Natural killer cell (primary cell): ENCODE measurements around the gene NUTM2A. TPM values are rescaled to one million over a fixed set of nuclear protein-coding genes. Genes with fewer than 3 reads are reported as not detected.
A peak's percentile ranks its signal among the peaks of the same experiment; 100 is the strongest.
"Not testable (repeated sequence)": the region's sequence is repeated elsewhere in the genome, so short reads cannot be mapped to it uniquely, and the experiment has no call there.

Experiments
- ATAC-seq, 3 donors: fragments of 150-1000 bp in 2 of 3; fragments of 200-7000 bp in 1 of 3; cut with Tn5 transposase; 1 replicate in 1 of 3; 2 replicates in 2 of 3; pipeline ENCODE4 v1.10.0; 2021; ENCODE audit warnings: mild to moderate bottlenecking in 2 of 3, moderate library complexity in 2 of 3
- DNase-seq, 2 donors: peaks; one replicate each; pipeline versions ENCODE4 v3.0.0 to v3.0.0-alpha.2; 2013 to 2021; ENCODE audit warnings: mixed read lengths in 1 of 2
- H3K27ac ChIP-seq: one replicate; pipeline ENCODE4 v1.5.1; 2013; ENCODE audit warnings: mild to moderate bottlenecking, low read length
- H3K27me3 ChIP-seq: one replicate; pipeline ENCODE4 v1.6.1; 2013; ENCODE audit warnings: low read length; ENCODE audit not compliant: control insufficient read depth, insufficient read depth
- H3K36me3 ChIP-seq: one replicate; pipeline ENCODE4 v1.6.1; 2013; ENCODE audit warnings: low read length; ENCODE audit not compliant: control insufficient read depth, insufficient read depth
- H3K4me1 ChIP-seq: one replicate; pipeline ENCODE4 v1.6.1; 2013; ENCODE audit warnings: low read length; ENCODE audit not compliant: control insufficient read depth, insufficient read depth
- H3K4me3 ChIP-seq: one replicate; pipeline ENCODE4 v1.5.1; 2013; ENCODE audit warnings: low read length
- H3K9me3 ChIP-seq: one replicate; pipeline ENCODE4 v1.6.1; 2013; ENCODE audit warnings: low read length; ENCODE audit not compliant: control insufficient read depth, insufficient read depth
- H3K27ac Mint-ChIP-seq, 2 donors: one replicate each; pipeline ENCODE4 v1.8.0; 2022; ENCODE audit warnings: mild to moderate bottlenecking in 2 of 2, mixed read lengths in 2 of 2, moderate library complexity in 1 of 2
- H3K27me3 Mint-ChIP-seq, 2 donors: one replicate each; pipeline ENCODE4 v1.8.0; 2022; ENCODE audit warnings: low read depth in 2 of 2, mixed read lengths in 2 of 2
- H3K36me3 Mint-ChIP-seq: one replicate; pipeline ENCODE4 v1.8.0; 2022; ENCODE audit warnings: mixed read lengths
- H3K4me1 Mint-ChIP-seq, 2 donors: one replicate each; pipeline ENCODE4 v1.8.0; 2022; ENCODE audit warnings: mixed read lengths in 2 of 2
- H3K4me3 Mint-ChIP-seq: one replicate; pipeline ENCODE4 v1.8.0; 2022; ENCODE audit warnings: mild to moderate bottlenecking, moderate library complexity, mixed read lengths
- H3K9me3 Mint-ChIP-seq, 2 donors: one replicate each; pipeline ENCODE4 v1.8.0; 2022; ENCODE audit warnings: mixed read lengths in 2 of 2
- WGBS: methylation state at CpG from one replicate; pipeline ENCODE4 v1.1.7; 2013; ENCODE audit warnings: missing lambda C conversion rate; ENCODE audit not compliant: insufficient coverage; 5-methylcytosine and 5-hydroxymethylcytosine counted together
- intact Hi-C: fragments of 100-400 bp; cut with micrococcal nuclease; formaldehyde crosslinking; loops from one replicate; pipeline ENCODE4 v1.14.2; 2022
- total RNA-seq, 4 donors: library from RNA; stranded (reverse); fragments of 120-200 nt in 1 of 4; gene quantifications; one replicate each; pipeline versions ENCODE4 v1.2.3 to v1.2.4, GENCODE V29; 2013 to 2022

The NUTM2A gene
- total RNA-seq, 3 donors from 2014 or later (not counting 1 experiment from before 2014, with no cell fraction given), result 0.93 to 1.7 (median 1.5) TPM

DNA sequence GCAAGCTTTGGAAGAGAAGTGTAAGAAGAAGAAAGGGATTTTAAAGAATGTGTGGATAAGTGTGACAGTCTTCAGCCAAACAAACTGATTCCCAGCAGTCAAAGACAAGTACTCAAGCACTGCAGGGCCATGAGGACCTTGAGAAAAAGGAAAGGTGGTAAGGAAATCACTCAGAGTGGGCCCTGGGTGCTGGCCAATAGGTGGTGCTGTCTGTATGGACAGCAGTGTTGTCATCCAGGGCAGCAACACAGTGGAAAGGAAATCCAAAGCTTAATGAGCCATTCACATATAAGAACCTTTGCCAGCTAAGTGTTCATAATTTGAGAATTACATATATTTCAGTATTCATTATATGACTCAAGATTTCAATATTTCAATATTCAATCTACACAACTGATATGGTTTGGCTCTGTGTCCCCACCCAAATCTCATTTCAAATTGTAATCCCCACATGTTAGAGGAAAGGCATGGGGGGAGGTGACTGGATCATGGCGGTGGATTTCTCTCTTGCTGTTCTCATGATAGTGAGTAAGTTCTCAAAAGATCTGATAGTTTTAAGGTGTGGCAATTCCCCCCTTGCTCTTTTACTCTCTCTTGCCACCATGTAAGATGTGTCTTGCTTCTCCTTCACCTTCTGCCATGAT lies 55.6 kb downstream of the NUTM2A start:
- H3K4me3 ChIP-seq, H3K27me3 ChIP-seq, H3K36me3 ChIP-seq, DNase-seq, H3K4me1 ChIP-seq, H3K36me3 Mint-ChIP-seq, H3K27me3 Mint-ChIP-seq, intact Hi-C loops, H3K27ac ChIP-seq, H3K9me3 ChIP-seq, H3K4me3 Mint-ChIP-seq, H3K4me1 Mint-ChIP-seq, H3K9me3 Mint-ChIP-seq, H3K27ac Mint-ChIP-seq: not testable (repeated sequence)
- no CpG with 5 or more reads among the region's 1 CpG for WGBS
- ATAC-seq, result peak in 2 of 3 donors; percentile 43 to 59

Other genes with a start within 250 kb of the NUTM2A start
- not detected for gene FAM25A, start 205.2 kb upstream of the NUTM2A start, total RNA-seq
- gene GLUD1, start 130.6 kb upstream of the NUTM2A start, total RNA-seq, result 100 to 1,000 TPM; 102 to 115 (median 112) TPM
- gene SHLD2, start 130.2 kb upstream of the NUTM2A start, total RNA-seq, result 10 to 100 TPM; 32.6 to 37.5 (median 34.1) TPM
- 1 to 10 TPM; 3.1 to 5.2 (median 4.6) TPM for gene NUTM2D, start 132.3 kb downstream of the NUTM2A start, total RNA-seq